ENCODE measurements around the gene SCUBE1.

The SCUBE1 gene

DNA sequence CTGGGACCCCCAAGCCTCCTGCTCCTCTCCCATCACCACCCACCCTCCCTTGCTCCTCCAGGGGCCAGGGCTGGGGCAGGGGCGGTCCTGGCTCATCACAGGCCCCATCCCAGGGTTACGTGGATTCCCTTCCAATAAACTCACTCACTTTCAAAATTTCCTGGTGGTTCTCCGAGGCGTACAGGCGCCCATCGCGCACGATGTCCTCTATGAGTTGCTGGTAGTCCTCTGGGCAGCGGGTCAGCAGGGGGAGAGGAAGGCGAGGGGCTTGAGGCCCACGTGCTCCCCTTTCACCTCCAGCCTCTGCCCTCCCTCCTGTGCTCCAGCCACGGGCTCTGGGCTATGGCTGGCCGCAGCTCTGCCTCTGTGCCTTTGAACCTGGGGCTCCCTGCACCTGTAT, 135.8 kb downstream of the SCUBE1 start:
- H3K4me3 Mint-ChIP-seq, result no peak overlapping the region
- H3K9me3 Mint-ChIP-seq, result no peaks in the 10 kb centered on the region
- H3K27me3 Mint-ChIP-seq (ENCODE audit: low read depth), result no peaks in the 10 kb centered on the region
- H3K36me3 Mint-ChIP-seq (ENCODE audit: low read depth), result no peaks in the 10 kb centered on the region
- no peak overlapping the region for H3K27ac Mint-ChIP-seq
- H3K4me1 Mint-ChIP-seq (ENCODE audit: low read depth), result no peaks in the 10 kb centered on the region

- no peaks in the 10 kb centered on the region for H3K9me3 Mint-ChIP-seq
Observed at GRCh38 chr22:43206509-43207161, 136.5 kb downstream of the SCUBE1 start.

DNA sequence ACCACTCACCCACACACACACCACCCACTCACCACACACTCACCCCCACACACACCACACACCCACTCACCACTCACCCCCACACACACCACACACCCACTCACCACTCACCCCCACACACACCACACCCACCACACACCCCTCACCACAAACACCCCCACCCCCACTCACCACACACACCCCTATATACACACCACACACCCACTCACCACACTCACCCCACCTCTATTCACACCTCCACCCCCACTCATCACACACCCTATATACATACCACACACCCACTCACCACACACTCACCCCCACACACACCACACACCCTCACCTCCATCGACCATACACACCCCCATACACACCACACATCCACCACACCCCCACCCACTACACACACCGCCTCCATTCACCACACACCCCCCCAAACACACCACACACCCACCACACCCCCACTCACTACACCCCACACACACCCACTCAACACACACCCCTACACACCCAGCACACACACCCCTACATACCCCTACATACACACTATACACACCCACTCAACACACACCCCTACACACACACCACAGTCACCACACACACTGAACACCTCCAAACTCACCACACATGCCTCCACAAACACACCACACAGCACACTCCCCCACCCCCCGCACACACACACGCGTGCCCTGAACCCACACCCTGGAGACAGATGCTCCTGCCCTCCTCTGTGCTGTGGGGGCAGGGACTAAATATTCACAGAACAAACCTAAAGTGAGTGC, 137.2 kb downstream of the SCUBE1 start:
- Mint-ChIP-seq H3K27me3 (ENCODE audit: low read depth) (no peaks in the 10 kb centered on the region), H3K27ac (no peak overlapping the region), H3K9me3 (no peaks in the 10 kb centered on the region), H3K36me3 (ENCODE audit: low read depth) (no peaks in the 10 kb centered on the region), H3K4me3 (no peak overlapping the region), H3K4me1 (ENCODE audit: low read depth) (no peaks in the 10 kb centered on the region)

More at GRCh38 chr22:43206509-43207161, 136.5 kb downstream of the SCUBE1 start:
- Mint-ChIP-seq H3K27ac (no peak overlapping the region), H3K4me3 (no peak overlapping the region), H3K36me3 (ENCODE audit: low read depth) (no peaks in the 10 kb centered on the region), H3K27me3 (ENCODE audit: low read depth) (no peaks in the 10 kb centered on the region), H3K4me1 (ENCODE audit: low read depth) (no peaks in the 10 kb centered on the region)

DNA sequence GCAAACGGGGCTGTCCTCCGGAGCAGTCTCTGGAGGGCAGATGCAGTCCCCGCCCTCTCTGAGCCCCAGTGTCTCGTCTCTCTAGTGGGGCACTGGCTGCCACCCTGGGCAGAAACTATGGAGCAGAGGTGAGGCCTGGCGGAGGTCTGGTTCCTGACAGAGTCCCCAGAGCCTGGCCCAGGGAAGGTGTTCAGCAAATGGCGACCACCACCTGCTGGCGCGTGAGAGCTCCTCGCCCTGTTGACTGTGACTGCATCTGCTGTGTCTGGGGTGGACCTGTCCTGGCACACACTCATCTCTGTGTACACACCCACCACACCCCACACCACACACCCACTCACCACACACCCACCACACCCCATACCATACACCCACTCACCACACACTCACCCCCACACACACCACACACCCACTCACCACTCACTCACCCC, 137.9 kb downstream of the SCUBE1 start:
- H3K27me3 Mint-ChIP-seq (ENCODE audit: low read depth), result no peaks in the 10 kb centered on the region
- no peak overlapping the region for H3K27ac Mint-ChIP-seq
- no peaks in the 10 kb centered on the region for H3K36me3 Mint-ChIP-seq (ENCODE audit: low read depth)
- no peak overlapping the region for H3K4me3 Mint-ChIP-seq
- H3K9me3 Mint-ChIP-seq, result no peaks in the 10 kb centered on the region
- no peaks in the 10 kb centered on the region for H3K4me1 Mint-ChIP-seq (ENCODE audit: low read depth)

- Mint-ChIP-seq H3K27ac (no peak overlapping the region), H3K4me1 (ENCODE audit: low read depth) (no peaks in the 10 kb centered on the region), H3K27me3 (ENCODE audit: low read depth) (no peaks in the 10 kb centered on the region), H3K9me3 (no peaks in the 10 kb centered on the region), H3K4me3 (no peak overlapping the region), H3K36me3 (ENCODE audit: low read depth) (no peaks in the 10 kb centered on the region)
Observed at GRCh38 chr22:43203471-43203981, 139.6 kb downstream of the SCUBE1 start.

DNA sequence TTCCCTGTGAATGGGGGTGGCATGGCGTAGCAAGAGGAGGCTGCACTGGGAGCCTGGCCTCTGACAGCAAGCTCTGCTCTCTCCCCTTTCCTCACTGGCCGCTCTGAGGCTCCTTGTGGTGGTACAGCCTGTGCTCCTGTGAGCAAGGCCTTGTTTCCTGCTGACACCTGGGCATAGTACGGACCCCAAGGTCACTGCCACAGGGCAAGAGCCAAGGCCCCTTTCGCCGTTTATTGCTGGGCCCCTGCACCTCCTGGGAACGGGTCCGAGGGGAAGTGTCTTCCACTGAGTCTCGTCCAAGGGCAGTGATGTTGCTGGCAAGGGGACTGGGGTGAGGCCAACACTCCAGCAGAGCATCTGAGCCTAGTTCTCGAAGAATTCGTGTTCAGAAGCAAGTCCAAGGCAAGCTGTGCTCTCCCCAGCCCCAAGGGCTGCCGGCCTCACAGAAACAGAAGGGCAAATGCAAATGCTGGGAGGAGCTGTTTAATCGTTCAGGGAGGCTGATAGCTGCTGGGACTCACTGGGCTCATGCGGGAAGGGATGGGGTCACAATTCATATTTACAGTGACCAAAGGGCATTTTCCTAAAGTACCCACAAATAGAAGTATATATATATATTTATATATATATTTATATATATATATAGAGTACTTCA, 140.3 kb downstream of the SCUBE1 start:
- Mint-ChIP-seq H3K4me1 (ENCODE audit: low read depth) (no peaks in the 10 kb centered on the region), H3K9me3 (no peaks in the 10 kb centered on the region), H3K27ac (peak overlapping the region; percentile 2), H3K36me3 (ENCODE audit: low read depth) (no peaks in the 10 kb centered on the region), H3K27me3 (ENCODE audit: low read depth) (no peaks in the 10 kb centered on the region), H3K4me3 (no peak overlapping the region)

DNA sequence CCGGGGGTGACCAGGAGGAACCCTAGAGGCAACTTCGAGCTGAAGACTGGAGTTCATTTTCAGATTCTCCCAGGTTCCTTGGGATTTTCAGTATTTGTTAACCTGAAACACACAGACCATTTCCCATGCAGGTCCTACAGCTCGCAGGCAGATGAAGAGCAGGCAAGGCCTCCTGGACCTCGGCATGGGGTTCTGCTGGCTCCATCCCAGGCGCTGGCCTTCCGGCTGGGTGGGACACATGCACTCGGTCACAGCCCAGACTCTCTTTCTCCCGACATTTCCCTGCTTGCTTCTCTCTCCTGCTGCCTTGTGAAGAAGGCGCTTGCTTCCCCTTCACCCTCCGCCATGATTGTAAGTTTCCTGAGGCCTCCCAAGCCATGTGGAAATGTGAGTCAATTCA, 140.8 kb downstream of the SCUBE1 start:
- Mint-ChIP-seq H3K36me3 (ENCODE audit: low read depth) (no peaks in the 10 kb centered on the region), H3K9me3 (no peaks in the 10 kb centered on the region), H3K4me3 (no peak overlapping the region), H3K27ac (peak overlapping the region; percentile 2), H3K27me3 (ENCODE audit: low read depth) (no peaks in the 10 kb centered on the region), H3K4me1 (ENCODE audit: low read depth) (no peaks in the 10 kb centered on the region)

DNA sequence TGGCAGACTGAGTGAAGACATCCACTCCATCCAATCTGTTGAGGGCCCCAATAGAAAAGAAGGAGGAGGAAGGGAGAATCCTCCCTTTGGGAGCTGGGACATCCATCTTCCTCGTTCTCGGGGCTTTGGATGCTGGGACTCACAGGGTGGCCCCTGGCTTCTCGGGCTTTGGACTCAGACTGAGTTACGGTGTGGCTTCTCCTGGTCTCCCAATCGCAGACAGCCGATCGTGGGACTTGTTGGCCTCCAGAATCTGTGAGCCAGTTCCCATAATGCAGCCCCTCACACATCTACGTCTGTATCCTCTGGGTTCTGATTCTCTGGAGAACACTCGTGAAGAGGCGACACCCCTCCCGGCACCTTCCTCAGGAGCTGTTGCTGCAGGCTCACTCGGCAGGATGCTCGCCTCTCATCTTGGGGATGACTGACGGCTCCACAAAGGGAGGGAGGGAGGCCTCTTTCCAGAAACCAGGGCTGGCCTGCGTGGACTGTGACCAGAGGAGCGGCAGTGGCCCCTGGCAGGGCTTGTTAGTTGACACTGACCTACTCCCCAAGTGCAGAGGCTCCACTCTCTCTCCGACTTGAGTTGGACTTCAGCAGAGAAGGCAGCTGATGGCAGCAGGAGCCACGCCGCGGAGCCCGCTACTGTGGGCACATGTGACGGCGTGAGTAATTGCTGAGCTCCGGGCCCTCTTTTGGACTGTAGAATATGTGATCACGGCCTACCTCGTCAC, 141.5 kb downstream of the SCUBE1 start:
- H3K27me3 Mint-ChIP-seq (ENCODE audit: low read depth), result no peaks in the 10 kb centered on the region
- H3K4me3 Mint-ChIP-seq, result no peak overlapping the region
- no peaks in the 10 kb centered on the region for H3K9me3 Mint-ChIP-seq
- H3K27ac Mint-ChIP-seq, result no peak overlapping the region
- H3K36me3 Mint-ChIP-seq (ENCODE audit: low read depth), result no peaks in the 10 kb centered on the region
- no peaks in the 10 kb centered on the region for H3K4me1 Mint-ChIP-seq (ENCODE audit: low read depth)

GRCh38 chr22:43200555-43200954, 142.6 kb downstream of the SCUBE1 start:
- Mint-ChIP-seq H3K4me3 (no peak overlapping the region), H3K4me1 (ENCODE audit: low read depth) (no peaks in the 10 kb centered on the region), H3K9me3 (no peaks in the 10 kb centered on the region), H3K36me3 (ENCODE audit: low read depth) (no peaks in the 10 kb centered on the region), H3K27ac (no peak overlapping the region), H3K27me3 (ENCODE audit: low read depth) (peaks cover 2% of the 10 kb centered on the region)

- Mint-ChIP-seq H3K27me3 (ENCODE audit: low read depth) (peaks cover 3% of the 10 kb centered on the region), H3K4me3 (no peak overlapping the region), H3K27ac (no peak overlapping the region), H3K9me3 (no peaks in the 10 kb centered on the region), H3K4me1 (ENCODE audit: low read depth) (no peaks in the 10 kb centered on the region), H3K36me3 (ENCODE audit: low read depth) (no peaks in the 10 kb centered on the region)
Observed at GRCh38 chr22:43200031-43200430, 143.1 kb downstream of the SCUBE1 start.

DNA sequence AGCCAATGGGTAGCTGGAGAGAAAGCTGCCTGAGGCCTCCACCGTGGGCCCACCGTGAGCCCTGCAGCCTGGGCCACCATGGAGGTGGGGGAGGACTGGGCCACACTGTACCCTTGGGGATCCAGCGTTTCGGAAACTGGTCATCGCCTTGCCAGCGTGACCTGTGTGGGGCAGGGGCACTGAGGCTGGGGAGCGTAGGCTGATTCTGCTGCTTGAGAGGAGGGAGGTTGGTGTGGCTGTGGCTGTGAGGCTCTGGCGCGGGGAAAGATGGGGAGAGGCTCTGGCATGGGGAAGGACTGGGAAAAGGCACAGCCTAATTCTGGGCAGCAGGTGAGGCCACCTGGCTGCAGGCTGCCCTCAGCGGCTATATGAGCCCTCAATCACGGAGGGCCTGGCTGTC, 143.6 kb downstream of the SCUBE1 start:
- Mint-ChIP-seq H3K27me3 (ENCODE audit: low read depth) (peaks cover 8% of the 10 kb centered on the region), H3K27ac (no peak overlapping the region), H3K4me1 (ENCODE audit: low read depth) (no peaks in the 10 kb centered on the region), H3K36me3 (ENCODE audit: low read depth) (no peaks in the 10 kb centered on the region), H3K9me3 (no peaks in the 10 kb centered on the region), H3K4me3 (no peak overlapping the region)

DNA sequence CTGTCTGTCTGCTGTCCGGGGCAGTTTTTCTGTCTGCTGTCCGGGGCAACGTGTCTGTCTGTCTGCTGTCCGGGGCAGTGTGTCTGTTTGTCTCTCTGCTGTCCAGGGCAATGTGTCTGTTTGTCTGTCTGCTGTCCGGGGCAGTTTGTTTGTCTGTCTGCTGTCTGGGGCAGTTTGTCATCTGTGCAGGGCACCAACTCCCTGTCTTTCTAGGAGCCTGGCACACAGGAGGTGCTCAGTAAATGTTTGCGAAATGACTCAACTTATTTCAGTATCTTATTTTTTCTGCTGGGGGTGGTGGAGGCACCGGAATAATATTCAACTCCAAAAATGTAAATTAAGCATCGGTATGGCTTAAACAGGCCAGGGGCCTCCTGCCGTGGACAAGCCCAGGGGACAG, 144.2 kb downstream of the SCUBE1 start:
- Mint-ChIP-seq H3K4me1 (ENCODE audit: low read depth) (no peaks in the 10 kb centered on the region), H3K9me3 (no peaks in the 10 kb centered on the region), H3K27me3 (ENCODE audit: low read depth) (peaks cover 13% of the 10 kb centered on the region), H3K4me3 (no peak overlapping the region), H3K36me3 (ENCODE audit: low read depth) (no peaks in the 10 kb centered on the region), H3K27ac (no peak overlapping the region)

GRCh38 chr22:43198126-43198525, 145.0 kb downstream of the SCUBE1 start:
- H3K4me3 Mint-ChIP-seq, result no peak overlapping the region
- no peaks in the 10 kb centered on the region for H3K9me3 Mint-ChIP-seq
- H3K4me1 Mint-ChIP-seq (ENCODE audit: low read depth), result no peaks in the 10 kb centered on the region
- H3K27ac Mint-ChIP-seq, result no peak overlapping the region
- no peaks in the 10 kb centered on the region for H3K36me3 Mint-ChIP-seq (ENCODE audit: low read depth)
- H3K27me3 Mint-ChIP-seq (ENCODE audit: low read depth), result peaks cover 13% of the 10 kb centered on the region

DNA sequence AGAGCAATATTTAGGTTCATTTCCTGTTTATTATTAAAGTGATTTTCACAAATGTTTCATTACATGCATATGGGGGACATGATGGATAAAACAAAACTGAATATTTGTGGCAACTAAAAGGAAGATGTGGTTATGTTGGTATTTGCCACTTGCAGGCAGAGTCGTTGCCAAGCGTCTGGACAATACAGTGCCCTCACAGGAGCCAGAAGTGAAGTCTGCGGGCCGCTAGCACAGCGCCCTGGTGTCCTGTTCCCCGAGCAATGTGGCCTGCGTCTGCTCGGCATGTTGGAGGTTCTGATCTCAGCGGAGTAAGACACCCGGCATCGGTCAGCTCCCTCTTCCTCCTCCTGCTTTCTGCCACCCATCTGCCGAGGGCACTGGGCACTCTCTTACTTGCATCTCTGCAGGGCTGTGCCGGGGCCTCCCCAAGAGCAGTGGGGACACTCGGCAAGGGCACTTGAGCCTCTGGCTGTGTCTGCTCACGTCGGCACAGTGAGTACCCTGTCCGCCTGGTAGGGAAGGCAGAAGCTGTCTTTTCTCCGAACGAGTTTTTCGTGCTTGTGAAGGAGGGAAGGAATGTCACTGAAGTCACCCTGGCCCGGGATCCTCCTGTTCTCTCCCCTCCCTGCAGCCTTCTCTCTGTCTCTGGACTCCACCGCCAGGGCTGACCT, 145.8 kb downstream of the SCUBE1 start:
- Mint-ChIP-seq H3K4me3 (no peak overlapping the region), H3K27me3 (ENCODE audit: low read depth) (peaks cover 13% of the 10 kb centered on the region), H3K9me3 (no peaks in the 10 kb centered on the region), H3K4me1 (ENCODE audit: low read depth) (no peaks in the 10 kb centered on the region), H3K36me3 (ENCODE audit: low read depth) (no peaks in the 10 kb centered on the region), H3K27ac (no peak overlapping the region)

Data from T-helper 1 cell treated with Interleukin-12 subunit alpha and Interleukin-12 subunit beta and Interleukin-4 antibody, amounts not matched to agents 30 μg/mL and 1 μg/mL, for 36 hours (primary cell).